Hepatocyte (in vitro differentiated cells): ENCODE results near the gene IL17RB. TPM values are rescaled to one million over a fixed set of nuclear protein-coding genes. Genes with fewer than 3 reads are reported as not detected.

Experiments used
- DNase-seq: peaks from one replicate; pipeline ENCODE4 v3.0.0-alpha.2; 2016; ENCODE audit warnings: low spot score
- H2AFZ ChIP-seq: fragments of 200-600 bp; sonication (generic); 2 replicates; pipeline ENCODE4 v1.6.0; 2016; ENCODE audit warnings: antibody characterized with exemption, mild to moderate bottlenecking
- H3K27ac ChIP-seq: fragments of 200-600 bp; sonication (generic); 2 replicates; pipeline ENCODE4 v1.5.1; 2016; ENCODE audit warnings: mild to moderate bottlenecking
- H3K27me3 ChIP-seq: fragments of 200-600 bp; sonication (generic); 2 replicates; pipeline ENCODE4 v1.6.1; 2016
- H3K36me3 ChIP-seq: fragments of 200-600 bp; sonication (generic); replicated peaks from 2 replicates; pipeline ENCODE4 v1.5.1; 2016; ENCODE audit warnings: low read depth; ENCODE audit not compliant: insufficient read depth
- H3K4me1 ChIP-seq: fragments of 200-600 bp; sonication (generic); 2 replicates; pipeline ENCODE4 v1.5.1; 2016; ENCODE audit warnings: mild to moderate bottlenecking, moderate library complexity; ENCODE audit not compliant: insufficient read depth
- H3K4me2 ChIP-seq: fragments of 200-600 bp; sonication (generic); 2 replicates; pipeline ENCODE4 v1.6.0; 2016
- H3K4me3 ChIP-seq: fragments of 200-600 bp; sonication (generic); 2 replicates; pipeline ENCODE4 v1.5.1; 2016; ENCODE audit warnings: mild to moderate bottlenecking
- H3K79me2 ChIP-seq: fragments of 200-600 bp; sonication (generic); 2 replicates; pipeline ENCODE4 v1.6.0; 2017; ENCODE audit warnings: mild to moderate bottlenecking
- H3K9me2 ChIP-seq: fragments of 200-600 bp; sonication (generic); replicated peaks from 2 replicates; pipeline ENCODE4 v1.6.0; 2017; ENCODE audit warnings: mild to moderate bottlenecking; ENCODE audit not compliant: insufficient read depth
- H3K9me3 ChIP-seq: fragments of 200-600 bp; sonication (generic); 2 replicates; pipeline ENCODE4 v1.5.1; 2016; ENCODE audit warnings: low read depth, mild to moderate bottlenecking
- H4K20me1 ChIP-seq: fragments of 200-600 bp; sonication (generic); 2 replicates; pipeline ENCODE4 v1.6.0; 2016; ENCODE audit warnings: mild to moderate bottlenecking; ENCODE audit not compliant: insufficient read depth, poor library complexity, severe bottlenecking
- CTCF ChIP-seq: fragments of 200-600 bp; sonication (generic); IDR thresholded peaks from 2 replicates; pipeline ENCODE4 v1.5.1; 2016; ENCODE audit warnings: antibody characterized with exemption, mild to moderate bottlenecking; ENCODE audit not compliant: poor library complexity
- EZH2 ChIP-seq: fragments of 200-600 bp; sonication (generic); IDR thresholded peaks from 2 replicates; pipeline ENCODE4 v1.6.1; 2016; ENCODE audit warnings: antibody characterized with exemption, mild to moderate bottlenecking, borderline replicate concordance
- EZH2phosphoT487 ChIP-seq: fragments of 200-600 bp; sonication (generic); IDR thresholded peaks from one replicate; pipeline ENCODE4 v1.6.1; 2018; ENCODE audit warnings: antibody characterized with exemption, mild to moderate bottlenecking, low read depth, moderate library complexity; ENCODE audit not compliant: unreplicated experiment, severe bottlenecking
- WGBS: methylation state at CpG from one replicate; pipeline ENCODE4 v1.1.6; 2016; ENCODE audit warnings: low lambda C conversion rate; ENCODE audit errors: missing lambda C conversion rate; 5-methylcytosine and 5-hydroxymethylcytosine counted together
- polyA plus RNA-seq: library from polyadenylated mRNA; unstranded; fragments of >200 nt; fragmentation: Nextera tagmentation; extraction: Ambion mirVana; gene quantifications from 2 replicates; pipeline ENCODE4 v1.2.1, GENCODE V29; 2016
- total RNA-seq: library from RNA; depleted of rRNA; stranded (reverse); fragments of >200 nt; gene quantifications from 2 replicates; pipeline ENCODE4 v1.2.3, GENCODE V29; 2014

Gene IL17RB
- total and polyA plus RNA-seq, 2 experiments from 2014 or later, result 14.1 to 17.4 TPM

- no peak overlapping the region for H3K4me3 ChIP-seq
- H3K36me3 ChIP-seq, result no peaks in the 10 kb centered on the region
- no peak for DNase-seq
- H3K9me3 ChIP-seq, result no peaks in the 10 kb centered on the region
- no peaks in the 10 kb centered on the region for H3K27me3 ChIP-seq
- no peaks in the 10 kb centered on the region for H3K9me2 ChIP-seq
- no peak overlapping the region for H3K4me2 ChIP-seq
- no peak overlapping the region for H2AFZ ChIP-seq
- no peaks in the 10 kb centered on the region for H3K79me2 ChIP-seq
- TF ChIP-seq CTCF (no peak), EZH2phosphoT487 (no peak), EZH2 (no peak)
- H3K27ac ChIP-seq, result no peak overlapping the region
- H3K4me1 ChIP-seq, result no peaks in the 10 kb centered on the region
- no peaks in the 10 kb centered on the region for H4K20me1 ChIP-seq
- WGBS, result 87% methylated on average over 1 of the region's 1 CpG
Observed at GRCh38 chr3:53863145-53863544, 16.8 kb downstream of the IL17RB start.

GRCh38 chr3:53865732-53866499 lies 19.5 kb downstream of the IL17RB start:
- Histone ChIP-seq H3K9me3 (no peaks in the 10 kb centered on the region), H3K79me2 (no peaks in the 10 kb centered on the region), H3K4me3 (no peak overlapping the region), H3K27ac (no peak overlapping the region), H3K4me2 (no peak overlapping the region), H2AFZ (no peak overlapping the region), H3K4me1 (no peaks in the 10 kb centered on the region), H3K9me2 (no peaks in the 10 kb centered on the region), H3K27me3 (no peaks in the 10 kb centered on the region), H3K36me3 (no peaks in the 10 kb centered on the region), H4K20me1 (no peaks in the 10 kb centered on the region)
- no peak for TF ChIP-seq EZH2
- TF ChIP-seq CTCF, result no peak
- no peak for TF ChIP-seq EZH2phosphoT487
- WGBS, result 93% methylated on average over 5 of the region's 5 CpGs
- no peak for DNase-seq

- Histone ChIP-seq H3K4me3 (peak overlapping the region; percentile 89), H3K4me2 (peak overlapping the region; percentile 80), H3K36me3 (peaks cover 9% of the 10 kb centered on the region), H3K4me1 (peaks cover 16% of the 10 kb centered on the region), H3K9me2 (no peaks in the 10 kb centered on the region), H4K20me1 (no peaks in the 10 kb centered on the region), H3K27ac (peak overlapping the region; percentile 94), H3K79me2 (peaks cover 25% of the 10 kb centered on the region), H2AFZ (peak overlapping the region; percentile 87), H3K27me3 (no peaks in the 10 kb centered on the region), H3K9me3 (no peaks in the 10 kb centered on the region)
- 55% methylated on average over 10 of the region's 10 CpGs for WGBS
- DNase-seq, result no peak
- no peak for TF ChIP-seq EZH2phosphoT487
- TF ChIP-seq EZH2, result no peak
- TF ChIP-seq CTCF, result no peak
Observed at GRCh38 chr3:53880396-53881345, 34.3 kb downstream of the IL17RB start.
